ENCODE data around the gene CREB5. TPM values are rescaled to one million over a fixed set of nuclear protein-coding genes. Genes with fewer than 3 reads are reported as not detected.

CREB5 gene
- total and polyA plus RNA-seq, 7 donors = 0.80 to 42.1 (median 4.6) TPM

- Histone ChIP-seq H3K4me3 (no peak overlapping the region), H3K4me1 (no peaks in the 10 kb centered on the region), H3K27me3 (no peaks in the 10 kb centered on the region), H3K36me3 (no peaks in the 10 kb centered on the region), H3K27ac (no peak overlapping the region), H3K9me3 (no peaks in the 10 kb centered on the region)
- DNase-seq = no peak
- intact Hi-C loops (cut with DNase I) = no loop called here
- 75 to 80% methylated on average over 3 of the region's 3 CpGs for WGBS, 2 donors
- TF ChIP-seq CTCF (IDR thresholded peaks at IDR 0.05) = no peak
- no peak for TF ChIP-seq POLR2A (IDR thresholded peaks at IDR 0.05)
- no peak for TF ChIP-seq POLR2AphosphoS5 (IDR thresholded peaks at IDR 0.05)
- no peak for TF ChIP-seq EP300 (IDR thresholded peaks at IDR 0.05)
Measured at GRCh38 chr7:28836716-28837115, 424.4 kb downstream of the CREB5 start.

GRCh38 chr7:28837216-28837615 is 424.9 kb downstream of the CREB5 start:
- 97% methylated on average over 1 of the region's 1 CpG for WGBS, 2 donors
- no peaks in the 10 kb centered on the region for H3K4me1 ChIP-seq
- no peak overlapping the region for H3K27ac ChIP-seq
- intact Hi-C loops (cut with DNase I) = no loop called here
- DNase-seq = no peak
- H3K27me3 ChIP-seq = no peaks in the 10 kb centered on the region
- no peak overlapping the region for H3K4me3 ChIP-seq
- H3K9me3 ChIP-seq = no peaks in the 10 kb centered on the region
- no peaks in the 10 kb centered on the region for H3K36me3 ChIP-seq
- TF ChIP-seq EP300 (IDR thresholded peaks at IDR 0.05) (no peak), POLR2A (IDR thresholded peaks at IDR 0.05) (no peak), CTCF (IDR thresholded peaks at IDR 0.05) (no peak), POLR2AphosphoS5 (IDR thresholded peaks at IDR 0.05) (no peak)

GRCh38 chr7:28840592-28840995 is 428.3 kb downstream of the CREB5 start:
- Histone ChIP-seq H3K4me1 (no peaks in the 10 kb centered on the region), H3K27ac (no peak overlapping the region), H3K27me3 (no peaks in the 10 kb centered on the region), H3K4me3 (no peak overlapping the region), H3K36me3 (no peaks in the 10 kb centered on the region), H3K9me3 (no peaks in the 10 kb centered on the region)
- 33 to 67% methylated on average over 3 of the region's 3 CpGs for WGBS, 2 donors
- intact Hi-C loops (cut with DNase I) = no loop called here
- no peak for DNase-seq
- TF ChIP-seq CTCF (IDR thresholded peaks at IDR 0.05) (peak in 1 of 4 experiments; percentile 19), POLR2AphosphoS5 (IDR thresholded peaks at IDR 0.05) (no peak)

- intact Hi-C loops (cut with DNase I) = no loop called here
- Histone ChIP-seq H3K9me3 (no peaks in the 10 kb centered on the region), H3K27ac (no peak overlapping the region), H3K36me3 (no peaks in the 10 kb centered on the region), H3K4me1 (no peaks in the 10 kb centered on the region), H3K4me3 (no peak overlapping the region), H3K27me3 (no peaks in the 10 kb centered on the region)
- no peak for TF ChIP-seq POLR2A (IDR thresholded peaks at IDR 0.05)
- no peak for TF ChIP-seq CTCF (IDR thresholded peaks at IDR 0.05)
- no peak for TF ChIP-seq POLR2AphosphoS5 (IDR thresholded peaks at IDR 0.05)
- no peak for TF ChIP-seq EP300 (IDR thresholded peaks at IDR 0.05)
- DNase-seq = no peak
Measured at GRCh38 chr7:28841766-28842165, 429.4 kb downstream of the CREB5 start.

- no peaks in the 10 kb centered on the region for H3K9me3 ChIP-seq
- H3K27me3 ChIP-seq = no peaks in the 10 kb centered on the region
- no peaks in the 10 kb centered on the region for H3K4me1 ChIP-seq
- no peak for TF ChIP-seq CTCF (IDR thresholded peaks at IDR 0.05)
- TF ChIP-seq POLR2A (IDR thresholded peaks at IDR 0.05) = no peak
- TF ChIP-seq POLR2AphosphoS5 (IDR thresholded peaks at IDR 0.05) = no peak
- DNase-seq = no peak
- H3K4me3 ChIP-seq = no peak overlapping the region
- WGBS, 2 donors = 92 to 95% methylated on average over 1 of the region's 1 CpG
- no peak overlapping the region for H3K27ac ChIP-seq
- H3K36me3 ChIP-seq = no peaks in the 10 kb centered on the region
- intact Hi-C loops (cut with DNase I) = no loop called here
Measured at GRCh38 chr7:28842769-28843295, 430.5 kb downstream of the CREB5 start.
